GM19372 (cell line): ENCODE data around the gene PHLDB1.

ENCODE experiments used
- ATAC-seq: cut with Tn5 transposase; IDR thresholded peaks from one replicate; pipeline ENCODE4 v1.9.1; 2021; ENCODE audit warnings: mild to moderate bottlenecking, low read depth, moderate library complexity; ENCODE audit not compliant: unreplicated experiment

Gene PHLDB1

GRCh38 chr11:118621071-118621783, 13.8 kb downstream of the PHLDB1 start:
- no peak for ATAC-seq

- no peak for ATAC-seq
These were observed 14.5 kb downstream of the PHLDB1 start for GRCh38 chr11:118621784-118622375.

- ATAC-seq: no peak
These were observed 15.2 kb downstream of the PHLDB1 start for GRCh38 chr11:118622376-118623268.

GRCh38 chr11:118623269-118623655, 15.8 kb downstream of the PHLDB1 start:
- ATAC-seq: no peak

- no peak for ATAC-seq
These were observed 17.7 kb downstream of the PHLDB1 start for GRCh38 chr11:118625036-118625690.

GRCh38 chr11:118625976-118626375, 18.6 kb downstream of the PHLDB1 start:
- no peak for ATAC-seq

- no peak for ATAC-seq
These were observed 20.2 kb downstream of the PHLDB1 start for GRCh38 chr11:118627566-118627965.

- no peak for ATAC-seq
These were observed 20.6 kb downstream of the PHLDB1 start for GRCh38 chr11:118628031-118628430.

GRCh38 chr11:118628432-118628831, 21.0 kb downstream of the PHLDB1 start:
- ATAC-seq: no peak

- no peak for ATAC-seq
These were observed 21.6 kb downstream of the PHLDB1 start for GRCh38 chr11:118628861-118629549.

GRCh38 chr11:118629761-118630661, 22.6 kb downstream of the PHLDB1 start:
- no peak for ATAC-seq

GRCh38 chr11:118631142-118631909, 23.9 kb downstream of the PHLDB1 start:
- no peak for ATAC-seq

GRCh38 chr11:118632577-118633318, 25.3 kb downstream of the PHLDB1 start:
- no peak for ATAC-seq

GRCh38 chr11:118633319-118633690, 25.9 kb downstream of the PHLDB1 start:
- no peak for ATAC-seq

GRCh38 chr11:118633979-118634378, 26.6 kb downstream of the PHLDB1 start:
- ATAC-seq: no peak

GRCh38 chr11:118634431-118635236, 27.2 kb downstream of the PHLDB1 start:
- ATAC-seq: no peak

- ATAC-seq: no peak
These were observed 27.8 kb downstream of the PHLDB1 start for GRCh38 chr11:118635237-118635591.
